VCaP (cell line): ENCODE measurements around the gene PIK3CA.

Experiments
- H3K27ac ChIP-seq: fragments of 450-650 bp; 2 replicates; pipeline ENCODE4 v1.5.1; 2017
- TF ChIP-seq, protein P1 (sequence below): fragments of 450-650 bp; conservative IDR thresholded peaks from 2 replicates; pipeline ENCODE4 v1.5.1; 2017; ENCODE audit warnings: mild to moderate bottlenecking, moderate library complexity

Gene PIK3CA

DNA sequence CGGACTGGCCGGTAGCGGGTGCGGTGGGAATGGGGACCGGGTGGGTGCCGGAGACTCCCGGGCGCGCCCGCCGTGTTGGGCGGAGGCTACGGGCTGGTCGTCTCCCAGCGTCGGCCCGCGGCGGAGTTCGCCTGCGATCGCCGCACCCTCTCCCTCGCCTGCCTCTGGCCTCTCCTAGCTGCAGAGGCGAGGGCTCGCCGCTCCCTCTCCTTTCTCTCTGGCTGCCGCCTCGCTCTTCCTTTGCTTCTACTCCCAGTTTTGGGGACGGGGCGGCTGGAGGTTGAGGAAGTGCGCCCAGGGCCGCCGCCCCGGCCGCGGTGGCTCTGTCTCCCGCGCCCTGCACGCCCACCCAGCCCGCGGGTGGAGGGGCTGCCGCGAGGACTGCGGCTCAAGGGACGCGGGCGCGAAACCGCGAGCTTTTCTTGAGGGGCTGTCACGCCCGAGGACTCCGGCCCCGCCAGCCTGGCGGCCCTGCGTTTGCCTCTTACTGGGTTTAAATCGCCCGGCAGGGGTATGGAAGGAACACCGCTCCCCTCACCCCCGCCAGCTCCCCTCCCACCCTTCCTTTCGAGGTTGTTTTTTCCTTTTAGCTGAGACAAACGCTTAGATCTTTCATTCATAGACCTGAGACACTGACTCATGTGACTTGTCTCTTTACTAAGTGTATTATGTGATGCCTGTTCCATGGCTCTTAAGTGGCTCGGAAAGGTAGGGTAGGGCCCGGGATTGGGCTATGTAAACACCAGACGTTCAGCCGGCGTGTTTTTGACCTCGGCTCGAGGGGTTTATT lies 654 bp downstream of the PIK3CA start:
- peak overlapping the region; percentile 93 for H3K27ac ChIP-seq
- TF ChIP-seq, protein P1, sequence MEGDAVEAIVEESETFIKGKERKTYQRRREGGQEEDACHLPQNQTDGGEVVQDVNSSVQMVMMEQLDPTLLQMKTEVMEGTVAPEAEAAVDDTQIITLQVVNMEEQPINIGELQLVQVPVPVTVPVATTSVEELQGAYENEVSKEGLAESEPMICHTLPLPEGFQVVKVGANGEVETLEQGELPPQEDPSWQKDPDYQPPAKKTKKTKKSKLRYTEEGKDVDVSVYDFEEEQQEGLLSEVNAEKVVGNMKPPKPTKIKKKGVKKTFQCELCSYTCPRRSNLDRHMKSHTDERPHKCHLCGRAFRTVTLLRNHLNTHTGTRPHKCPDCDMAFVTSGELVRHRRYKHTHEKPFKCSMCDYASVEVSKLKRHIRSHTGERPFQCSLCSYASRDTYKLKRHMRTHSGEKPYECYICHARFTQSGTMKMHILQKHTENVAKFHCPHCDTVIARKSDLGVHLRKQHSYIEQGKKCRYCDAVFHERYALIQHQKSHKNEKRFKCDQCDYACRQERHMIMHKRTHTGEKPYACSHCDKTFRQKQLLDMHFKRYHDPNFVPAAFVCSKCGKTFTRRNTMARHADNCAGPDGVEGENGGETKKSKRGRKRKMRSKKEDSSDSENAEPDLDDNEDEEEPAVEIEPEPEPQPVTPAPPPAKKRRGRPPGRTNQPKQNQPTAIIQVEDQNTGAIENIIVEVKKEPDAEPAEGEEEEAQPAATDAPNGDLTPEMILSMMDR: no peak

DNA sequence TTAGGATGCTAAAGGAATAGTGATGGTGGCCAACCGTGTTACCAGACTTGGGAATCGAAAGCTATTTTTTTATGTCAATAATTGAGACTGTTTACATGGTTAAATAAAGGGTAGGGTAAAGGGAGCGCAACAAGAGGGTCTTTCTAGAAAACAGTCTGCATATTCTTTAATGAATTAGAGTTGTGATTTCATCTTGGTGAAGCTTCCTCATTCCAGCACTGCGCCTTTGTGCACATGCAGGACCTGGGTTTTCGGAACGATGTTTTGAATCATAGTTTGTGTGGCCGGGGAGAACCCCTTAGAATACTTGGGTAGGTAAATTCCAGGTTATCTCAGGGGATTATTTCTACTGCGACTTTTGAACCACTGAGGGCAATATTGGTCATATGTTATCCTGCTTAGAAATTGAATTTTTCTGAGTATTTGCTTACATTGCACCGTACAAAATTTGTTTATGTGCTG lies 1.3 kb downstream of the PIK3CA start:
- TF ChIP-seq, protein P1: no peak
- H3K27ac ChIP-seq: peak overlapping the region; percentile 93

- TF ChIP-seq, protein P1: no peak
- peak overlapping the region; percentile 93 for H3K27ac ChIP-seq
These were observed 1.8 kb downstream of the PIK3CA start for GRCh38 chr3:179149951-179150350.

DNA sequence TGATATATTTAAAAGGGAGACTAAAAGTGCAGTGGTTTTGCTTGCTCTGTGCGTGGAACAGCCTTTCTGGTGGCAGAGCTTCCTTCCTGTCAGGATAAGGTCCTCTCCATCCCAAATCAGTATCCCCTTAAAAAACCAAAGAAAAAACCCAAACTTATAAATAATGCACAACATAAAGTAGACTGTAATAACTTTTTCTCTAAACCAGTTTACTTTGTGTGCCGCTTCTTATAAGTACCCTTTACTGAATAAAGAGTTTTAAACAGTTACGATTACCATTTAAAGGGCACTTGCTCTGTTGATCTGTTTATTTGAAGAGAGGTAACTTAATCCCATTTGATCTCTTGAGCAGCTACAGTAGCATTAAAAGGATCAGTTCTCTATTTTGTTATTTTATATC lies 2.5 kb downstream of the PIK3CA start:
- TF ChIP-seq, protein P1: no peak
- H3K27ac ChIP-seq: no peak overlapping the region

- TF ChIP-seq, protein P1: no peak
These were observed 3.3 kb downstream of the PIK3CA start for GRCh38 chr3:179151474-179151873.

GRCh38 chr3:179156170-179156569 lies 8.0 kb downstream of the PIK3CA start:
- TF ChIP-seq, protein P1: no peak
- H3K27ac ChIP-seq: no peak overlapping the region

More at GRCh38 chr3:179151474-179151873, 3.3 kb downstream of the PIK3CA start:
- no peak overlapping the region for H3K27ac ChIP-seq

- TF ChIP-seq, protein P1: no peak
- no peak overlapping the region for H3K27ac ChIP-seq
These were observed 8.6 kb downstream of the PIK3CA start for GRCh38 chr3:179156775-179157174.
